ENCODE results near the gene SH3TC1. TPM values are rescaled to one million over a fixed set of nuclear protein-coding genes. Genes with fewer than 3 reads are reported as not detected.

Gene SH3TC1
- polyA plus RNA-seq, 1 donor from 2014 or later = 39.8 TPM

GRCh38 chr4:8236106-8236919 lies 37.2 kb downstream of the SH3TC1 start:
- H3K4me3 Mint-ChIP-seq = no peak overlapping the region
- no peaks in the 10 kb centered on the region for H3K27me3 Mint-ChIP-seq
- no peak overlapping the region for H3K27ac Mint-ChIP-seq
- peaks cover 5 to 14% (median 5%) of the 10 kb centered on the region in 3 donors for H3K4me1 Mint-ChIP-seq
- H3K9me3 Mint-ChIP-seq = no peaks in the 10 kb centered on the region
- H3K36me3 Mint-ChIP-seq = peaks cover 2% of the 10 kb centered on the region

- Mint-ChIP-seq H3K4me1 (peaks cover 6 to 14% (median 6%) of the 10 kb centered on the region in 3 donors), H3K36me3 (peaks cover 2% of the 10 kb centered on the region), H3K27ac (peak overlapping the region in 2 of 3 donors; percentile 53 to 64), H3K4me3 (no peak overlapping the region), H3K9me3 (no peaks in the 10 kb centered on the region), H3K27me3 (no peaks in the 10 kb centered on the region)
Measured at GRCh38 chr4:8236920-8237195, 37.8 kb downstream of the SH3TC1 start.

GRCh38 chr4:8237256-8237989 lies 38.3 kb downstream of the SH3TC1 start:
- H3K4me1 Mint-ChIP-seq = peaks cover 9 to 14% (median 10%) of the 10 kb centered on the region in 3 donors
- peaks cover 2% of the 10 kb centered on the region for H3K36me3 Mint-ChIP-seq
- no peaks in the 10 kb centered on the region for H3K27me3 Mint-ChIP-seq
- peak overlapping the region in 1 of 4 donors; percentile 38 for H3K4me3 Mint-ChIP-seq
- peak overlapping the region; percentile 23 to 89 (median 86) for H3K27ac Mint-ChIP-seq
- no peaks in the 10 kb centered on the region for H3K9me3 Mint-ChIP-seq

- peaks cover 2% of the 10 kb centered on the region for H3K36me3 Mint-ChIP-seq
- H3K27ac Mint-ChIP-seq = peak overlapping the region; percentile 23 to 89 (median 86)
- H3K9me3 Mint-ChIP-seq = no peaks in the 10 kb centered on the region
- H3K4me3 Mint-ChIP-seq = peak overlapping the region in 1 of 4 donors; percentile 38
- H3K27me3 Mint-ChIP-seq = no peaks in the 10 kb centered on the region
- peaks cover 9 to 16% (median 10%) of the 10 kb centered on the region in 3 donors for H3K4me1 Mint-ChIP-seq
Measured at GRCh38 chr4:8238036-8238511, 39.0 kb downstream of the SH3TC1 start.

- Mint-ChIP-seq H3K4me1 (peaks cover 9 to 16% (median 10%) of the 10 kb centered on the region in 3 donors), H3K36me3 (peaks cover 2% of the 10 kb centered on the region), H3K27ac (peak overlapping the region in 2 of 3 donors; percentile 23 to 86), H3K27me3 (no peaks in the 10 kb centered on the region), H3K9me3 (no peaks in the 10 kb centered on the region), H3K4me3 (no peak overlapping the region)
Measured at GRCh38 chr4:8238515-8239053, 39.5 kb downstream of the SH3TC1 start.

- Mint-ChIP-seq H3K4me1 (peaks cover 9 to 16% (median 10%) of the 10 kb centered on the region in 3 donors), H3K27me3 (no peaks in the 10 kb centered on the region), H3K9me3 (no peaks in the 10 kb centered on the region), H3K4me3 (no peak overlapping the region), H3K27ac (peak overlapping the region in 2 of 3 donors; percentile 33 to 35), H3K36me3 (peaks cover 2% of the 10 kb centered on the region)
Measured at GRCh38 chr4:8239226-8239625, 40.1 kb downstream of the SH3TC1 start.

GRCh38 chr4:8239661-8240060 lies 40.6 kb downstream of the SH3TC1 start:
- Mint-ChIP-seq H3K9me3 (no peaks in the 10 kb centered on the region), H3K4me1 (peaks cover 9 to 15% (median 10%) of the 10 kb centered on the region in 3 donors), H3K27ac (peak overlapping the region in 2 of 3 donors; percentile 33 to 35), H3K27me3 (no peaks in the 10 kb centered on the region), H3K36me3 (peaks cover under 1% of the 10 kb centered on the region), H3K4me3 (no peak overlapping the region)

- Mint-ChIP-seq H3K4me1 (peaks cover 9 to 11% (median 10%) of the 10 kb centered on the region in 3 donors), H3K4me3 (no peak overlapping the region), H3K36me3 (no peaks in the 10 kb centered on the region), H3K27ac (peak overlapping the region in 1 of 3 donors; percentile 46), H3K27me3 (no peaks in the 10 kb centered on the region), H3K9me3 (no peaks in the 10 kb centered on the region)
Measured at GRCh38 chr4:8240211-8241041, 41.3 kb downstream of the SH3TC1 start.

- peaks cover 9 to 11% (median 10%) of the 10 kb centered on the region in 3 donors for H3K4me1 Mint-ChIP-seq
- no peaks in the 10 kb centered on the region for H3K9me3 Mint-ChIP-seq
- H3K4me3 Mint-ChIP-seq = no peak overlapping the region
- no peaks in the 10 kb centered on the region for H3K36me3 Mint-ChIP-seq
- H3K27ac Mint-ChIP-seq = no peak overlapping the region
- no peaks in the 10 kb centered on the region for H3K27me3 Mint-ChIP-seq
Measured at GRCh38 chr4:8241211-8241779, 42.2 kb downstream of the SH3TC1 start.

GRCh38 chr4:8241895-8242696 lies 43.0 kb downstream of the SH3TC1 start:
- peak overlapping the region; percentile 42 to 88 (median 85) for H3K27ac Mint-ChIP-seq

GRCh38 chr4:8242782-8243560 lies 43.9 kb downstream of the SH3TC1 start:
- Mint-ChIP-seq H3K4me1 (peaks cover 6 to 8% (median 7%) of the 10 kb centered on the region in 3 donors), H3K27ac (peak overlapping the region in 2 of 3 donors; percentile 31 to 85), H3K4me3 (no peak overlapping the region), H3K27me3 (no peaks in the 10 kb centered on the region), H3K36me3 (no peaks in the 10 kb centered on the region), H3K9me3 (no peaks in the 10 kb centered on the region)

More at GRCh38 chr4:8241895-8242696, 43.0 kb downstream of the SH3TC1 start:
- Mint-ChIP-seq H3K27me3 (no peaks in the 10 kb centered on the region), H3K36me3 (no peaks in the 10 kb centered on the region), H3K4me3 (no peak overlapping the region), H3K4me1 (peaks cover 9 to 11% (median 10%) of the 10 kb centered on the region in 3 donors), H3K9me3 (no peaks in the 10 kb centered on the region)

GRCh38 chr4:8244001-8244757 lies 45.1 kb downstream of the SH3TC1 start:
- Mint-ChIP-seq H3K4me1 (peaks cover 4 to 5% (median 4%) of the 10 kb centered on the region in 3 donors), H3K27me3 (no peaks in the 10 kb centered on the region), H3K36me3 (no peaks in the 10 kb centered on the region), H3K4me3 (no peak overlapping the region), H3K27ac (peak overlapping the region in 1 of 3 donors; percentile 31), H3K9me3 (no peaks in the 10 kb centered on the region)
